Measurements from ENCODE around the gene MAG. TPM values are rescaled to one million over a fixed set of nuclear protein-coding genes. Genes with fewer than 3 reads are reported as not detected.

The MAG gene
- total and polyA plus RNA-seq, 2 donors: 0.09 to 0.41 TPM

DNA sequence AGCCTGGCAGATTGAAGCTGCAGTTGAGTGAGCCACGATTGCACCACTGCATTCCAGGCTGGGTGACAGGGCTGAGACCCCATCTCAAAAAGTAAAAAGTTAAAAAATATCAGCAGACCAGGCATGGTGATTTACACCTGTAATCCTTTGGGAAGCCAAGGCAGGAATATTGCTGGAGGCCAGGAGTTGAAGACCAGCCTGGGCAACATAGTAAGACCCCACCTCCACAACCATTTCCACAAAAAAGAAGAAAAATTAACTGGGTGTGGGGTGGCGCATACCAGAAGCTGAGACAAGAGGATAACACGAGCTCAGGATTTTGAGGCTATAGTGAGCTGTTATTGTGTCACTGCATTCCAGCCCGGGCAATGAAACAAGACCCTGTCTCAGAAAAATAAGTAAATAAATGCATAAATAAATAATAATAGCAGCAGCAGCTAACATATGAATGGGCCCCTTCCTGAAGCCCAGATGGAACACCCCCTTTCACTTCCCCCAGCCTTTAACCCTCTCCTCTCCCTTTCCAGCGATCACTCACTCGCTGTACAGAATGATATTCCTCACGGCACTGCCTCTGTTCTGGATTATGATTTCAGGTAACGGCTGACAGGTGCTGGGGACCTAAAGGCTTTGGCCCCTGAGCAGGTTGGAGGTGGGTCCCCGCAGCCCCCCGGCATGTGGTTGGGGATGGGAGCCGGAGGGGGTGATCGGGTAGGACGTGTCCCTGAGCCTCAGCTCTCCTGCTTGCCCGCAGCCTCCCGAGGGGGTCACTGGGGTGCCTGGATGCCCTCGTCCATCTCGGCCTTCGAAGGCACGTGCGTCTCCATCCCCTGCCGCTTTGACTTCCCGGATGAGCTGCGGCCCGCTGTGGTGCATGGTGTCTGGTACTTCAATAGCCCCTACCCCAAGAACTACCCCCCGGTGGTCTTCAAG, 3.2 kb downstream of the MAG start:
- WGBS: 44% methylated on average over 25 of the region's 25 CpGs
- Histone ChIP-seq H3K9me3 (ENCODE audit: control insufficient read depth in 2 of 2, insufficient read depth in 1 of 2, low read length in 1 of 2) (no peaks in the 10 kb centered on the region), H3K27me3 (ENCODE audit: control insufficient read depth in 2 of 2, insufficient read depth in 1 of 2, low read length in 1 of 2) (peaks cover 0 to 19% of the 10 kb centered on the region in 2 donors), H3K27ac (ENCODE audit: low read depth in 1 of 2, low read length in 1 of 2) (no peak overlapping the region), H3K36me3 (ENCODE audit: control insufficient read depth in 2 of 2, insufficient read depth in 2 of 2, low read length in 1 of 2) (no peaks in the 10 kb centered on the region), H3K4me1 (ENCODE audit: control insufficient read depth in 2 of 2, insufficient read depth in 2 of 2, low read length in 2 of 2) (peaks cover 0 to 10% of the 10 kb centered on the region in 2 donors), H3K4me3 (ENCODE audit: low read length in 2 of 2) (no peak overlapping the region)
- no peak for DNase-seq (ENCODE audit: low read depth in 6 of 9, low spot score in 9 of 9)

- WGBS: 6% methylated on average over 24 of the region's 24 CpGs
- Histone ChIP-seq H3K9me3 (ENCODE audit: control insufficient read depth in 2 of 2, insufficient read depth in 1 of 2, low read length in 1 of 2) (no peaks in the 10 kb centered on the region), H3K4me3 (ENCODE audit: low read length in 2 of 2) (no peak overlapping the region), H3K27me3 (ENCODE audit: control insufficient read depth in 2 of 2, insufficient read depth in 1 of 2, low read length in 1 of 2) (peaks cover 0 to 17% of the 10 kb centered on the region in 2 donors), H3K36me3 (ENCODE audit: control insufficient read depth in 2 of 2, insufficient read depth in 2 of 2, low read length in 1 of 2) (no peaks in the 10 kb centered on the region), H3K4me1 (ENCODE audit: control insufficient read depth in 2 of 2, insufficient read depth in 2 of 2, low read length in 2 of 2) (peaks cover 0 to 10% of the 10 kb centered on the region in 2 donors), H3K27ac (ENCODE audit: low read depth in 1 of 2, low read length in 1 of 2) (no peak overlapping the region)
- DNase-seq (ENCODE audit: low read depth in 6 of 9, low spot score in 9 of 9): peak in 4 of 9 donors; percentile 10 to 46 (median 28)
Measured at GRCh38 chr19:35295792-35296462, 4.0 kb downstream of the MAG start.

DNA sequence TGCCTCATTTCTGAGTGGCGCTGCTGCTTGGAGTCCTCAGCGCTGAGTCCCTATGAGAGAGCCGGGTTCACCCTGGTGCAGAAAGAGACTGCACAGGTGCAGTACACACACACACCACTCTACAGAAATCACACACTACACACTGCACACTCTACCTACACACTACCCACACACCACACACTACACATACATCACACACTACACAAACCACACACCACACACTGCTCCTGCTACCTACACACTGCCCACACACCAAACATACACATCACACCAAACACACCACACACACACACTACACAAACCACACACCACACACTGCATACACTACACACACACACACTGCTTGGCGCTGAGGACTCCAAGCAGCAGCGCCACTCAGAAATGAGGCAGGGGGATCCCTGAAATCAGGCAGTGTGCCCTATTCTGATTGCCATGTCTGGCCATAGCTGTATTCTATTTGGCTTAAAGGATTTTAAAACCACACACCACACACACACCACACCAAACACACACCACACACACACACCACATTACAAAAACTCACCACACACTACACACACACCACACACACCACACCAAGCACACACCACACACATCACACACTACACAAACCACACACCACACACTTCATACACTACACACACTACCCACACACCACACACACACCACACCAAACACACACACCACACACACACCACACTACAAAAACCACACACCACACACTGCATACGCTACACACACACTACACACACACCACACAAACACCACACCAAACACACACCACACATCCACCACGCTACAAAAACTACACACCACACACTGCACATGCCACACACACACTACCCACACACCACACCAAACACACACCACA, 4.9 kb downstream of the MAG start:
- H3K27ac ChIP-seq (ENCODE audit: low read depth in 1 of 2, low read length in 1 of 2): no peak overlapping the region
- DNase-seq (ENCODE audit: low read depth in 6 of 9, low spot score in 9 of 9): no peak
- H3K4me3 ChIP-seq (ENCODE audit: low read length in 2 of 2): no peak overlapping the region
- H3K36me3 ChIP-seq (ENCODE audit: control insufficient read depth in 2 of 2, insufficient read depth in 2 of 2, low read length in 1 of 2): no peaks in the 10 kb centered on the region
- peaks cover 0 to 17% of the 10 kb centered on the region in 2 donors for H3K27me3 ChIP-seq (ENCODE audit: control insufficient read depth in 2 of 2, insufficient read depth in 1 of 2, low read length in 1 of 2)
- peaks cover 0 to 10% of the 10 kb centered on the region in 2 donors for H3K4me1 ChIP-seq (ENCODE audit: control insufficient read depth in 2 of 2, insufficient read depth in 2 of 2, low read length in 2 of 2)
- 83% methylated on average over 7 of the region's 7 CpGs for WGBS
- no peaks in the 10 kb centered on the region for H3K9me3 ChIP-seq (ENCODE audit: control insufficient read depth in 2 of 2, insufficient read depth in 1 of 2, low read length in 1 of 2)

DNA sequence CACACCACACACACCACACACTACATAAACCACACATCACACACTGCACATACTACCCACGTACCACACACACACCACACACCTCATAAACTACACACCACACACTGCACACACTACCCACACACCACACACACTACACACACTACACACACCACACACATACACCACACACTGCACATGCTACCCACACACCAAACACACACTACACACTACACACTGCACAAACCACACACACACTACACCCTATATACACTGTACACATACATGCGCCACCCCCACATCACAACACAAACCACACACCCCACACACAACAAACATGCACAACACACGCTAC, 5.5 kb downstream of the MAG start:
- whole genome bisulfite sequencing: 96% methylated on average over 3 of the region's 3 CpGs
- Histone ChIP-seq H3K27ac (ENCODE audit: low read depth in 1 of 2, low read length in 1 of 2) (no peak overlapping the region), H3K4me1 (ENCODE audit: control insufficient read depth in 2 of 2, insufficient read depth in 2 of 2, low read length in 2 of 2) (peaks cover 0 to 10% of the 10 kb centered on the region in 2 donors), H3K27me3 (ENCODE audit: control insufficient read depth in 2 of 2, insufficient read depth in 1 of 2, low read length in 1 of 2) (peaks cover 0 to 17% of the 10 kb centered on the region in 2 donors), H3K36me3 (ENCODE audit: control insufficient read depth in 2 of 2, insufficient read depth in 2 of 2, low read length in 1 of 2) (no peaks in the 10 kb centered on the region), H3K9me3 (ENCODE audit: control insufficient read depth in 2 of 2, insufficient read depth in 1 of 2, low read length in 1 of 2) (no peaks in the 10 kb centered on the region), H3K4me3 (ENCODE audit: low read length in 2 of 2) (no peak overlapping the region)
- no peak for DNase-seq (ENCODE audit: low read depth in 6 of 9, low spot score in 9 of 9)

- peaks cover 0 to 17% of the 10 kb centered on the region in 2 donors for H3K27me3 ChIP-seq (ENCODE audit: control insufficient read depth in 2 of 2, insufficient read depth in 1 of 2, low read length in 1 of 2)
- no peak overlapping the region for H3K4me3 ChIP-seq (ENCODE audit: low read length in 2 of 2)
- H3K9me3 ChIP-seq (ENCODE audit: control insufficient read depth in 2 of 2, insufficient read depth in 1 of 2, low read length in 1 of 2): no peaks in the 10 kb centered on the region
- H3K27ac ChIP-seq (ENCODE audit: low read depth in 1 of 2, low read length in 1 of 2): no peak overlapping the region
- no peaks in the 10 kb centered on the region for H3K36me3 ChIP-seq (ENCODE audit: control insufficient read depth in 2 of 2, insufficient read depth in 2 of 2, low read length in 1 of 2)
- no peak for DNase-seq (ENCODE audit: low read depth in 6 of 9, low spot score in 9 of 9)
- peaks cover 0 to 10% of the 10 kb centered on the region in 2 donors for H3K4me1 ChIP-seq (ENCODE audit: control insufficient read depth in 2 of 2, insufficient read depth in 2 of 2, low read length in 2 of 2)
- WGBS: over 99% methylated on average over 2 of the region's 2 CpGs
Measured at GRCh38 chr19:35297922-35298321, 6.0 kb downstream of the MAG start.

DNA sequence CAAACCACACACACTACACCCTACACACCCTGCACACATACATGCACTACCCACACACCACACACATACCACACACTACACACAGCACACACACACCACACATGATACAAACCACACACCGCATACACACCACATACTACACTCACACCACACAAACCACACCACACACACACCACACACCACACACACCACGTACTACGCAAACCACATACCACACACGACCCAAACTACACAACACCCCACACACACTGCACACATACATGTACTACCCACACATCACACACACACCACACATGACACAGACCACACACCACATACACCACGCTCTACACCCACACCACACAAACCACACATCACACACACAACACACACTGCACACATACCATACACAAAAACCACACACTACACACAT, 6.6 kb downstream of the MAG start:
- no peak overlapping the region for H3K27ac ChIP-seq (ENCODE audit: low read depth in 1 of 2, low read length in 1 of 2)
- WGBS: 93% methylated on average over 5 of the region's 5 CpGs
- no peaks in the 10 kb centered on the region for H3K9me3 ChIP-seq (ENCODE audit: control insufficient read depth in 2 of 2, insufficient read depth in 1 of 2, low read length in 1 of 2)
- H3K4me3 ChIP-seq (ENCODE audit: low read length in 2 of 2): no peak overlapping the region
- H3K27me3 ChIP-seq (ENCODE audit: control insufficient read depth in 2 of 2, insufficient read depth in 1 of 2, low read length in 1 of 2): peaks cover 0 to 17% of the 10 kb centered on the region in 2 donors
- H3K36me3 ChIP-seq (ENCODE audit: control insufficient read depth in 2 of 2, insufficient read depth in 2 of 2, low read length in 1 of 2): no peaks in the 10 kb centered on the region
- DNase-seq (ENCODE audit: low read depth in 6 of 9, low spot score in 9 of 9): no peak
- peaks cover 0 to 10% of the 10 kb centered on the region in 2 donors for H3K4me1 ChIP-seq (ENCODE audit: control insufficient read depth in 2 of 2, insufficient read depth in 2 of 2, low read length in 2 of 2)

DNA sequence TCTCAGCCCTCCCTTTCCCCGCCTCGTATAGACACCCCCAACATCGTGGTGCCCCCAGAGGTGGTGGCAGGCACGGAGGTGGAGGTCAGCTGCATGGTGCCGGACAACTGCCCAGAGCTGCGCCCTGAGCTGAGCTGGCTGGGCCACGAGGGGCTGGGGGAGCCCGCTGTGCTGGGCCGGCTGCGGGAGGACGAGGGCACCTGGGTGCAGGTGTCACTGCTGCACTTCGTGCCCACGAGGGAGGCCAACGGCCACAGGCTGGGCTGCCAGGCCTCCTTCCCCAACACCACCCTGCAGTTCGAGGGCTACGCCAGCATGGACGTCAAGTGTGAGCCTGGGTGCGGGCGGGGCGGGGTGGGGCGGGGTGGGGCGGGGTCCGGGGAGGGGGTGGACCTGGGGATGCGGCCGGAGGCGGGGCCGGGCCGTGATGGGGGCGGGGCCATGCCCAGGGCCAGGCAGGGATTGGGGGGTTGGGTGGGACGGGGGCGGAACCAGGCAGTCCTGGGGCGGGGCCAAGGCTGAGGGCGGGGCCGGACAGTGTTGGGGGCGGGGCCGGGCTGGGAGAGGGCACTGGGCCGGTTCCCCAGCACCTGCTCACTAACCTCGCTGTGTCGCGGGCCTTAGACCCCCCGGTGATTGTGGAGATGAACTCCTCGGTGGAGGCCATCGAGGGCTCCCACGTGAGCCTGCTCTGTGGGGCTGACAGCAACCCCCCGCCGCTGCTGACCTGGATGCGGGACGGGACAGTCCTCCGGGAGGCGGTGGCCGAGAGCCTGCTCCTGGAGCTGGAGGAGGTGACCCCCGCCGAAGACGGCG, 7.8 kb downstream of the MAG start:
- peaks cover 0 to 10% of the 10 kb centered on the region in 2 donors for H3K4me1 ChIP-seq (ENCODE audit: control insufficient read depth in 2 of 2, insufficient read depth in 2 of 2, low read length in 2 of 2)
- H3K36me3 ChIP-seq (ENCODE audit: control insufficient read depth in 2 of 2, insufficient read depth in 2 of 2, low read length in 1 of 2): no peaks in the 10 kb centered on the region
- WGBS: 86% methylated on average over 55 of the region's 55 CpGs
- peaks cover 0 to 16% of the 10 kb centered on the region in 2 donors for H3K27me3 ChIP-seq (ENCODE audit: control insufficient read depth in 2 of 2, insufficient read depth in 1 of 2, low read length in 1 of 2)
- no peaks in the 10 kb centered on the region for H3K9me3 ChIP-seq (ENCODE audit: control insufficient read depth in 2 of 2, insufficient read depth in 1 of 2, low read length in 1 of 2)
- H3K27ac ChIP-seq (ENCODE audit: low read depth in 1 of 2, low read length in 1 of 2): no peak overlapping the region
- DNase-seq (ENCODE audit: low read depth in 6 of 9, low spot score in 9 of 9): no peak
- H3K4me3 ChIP-seq (ENCODE audit: low read length in 2 of 2): no peak overlapping the region

- peaks cover 0 to 11% of the 10 kb centered on the region in 2 donors for H3K27me3 ChIP-seq (ENCODE audit: control insufficient read depth in 2 of 2, insufficient read depth in 1 of 2, low read length in 1 of 2)
- peaks cover 0 to 9% of the 10 kb centered on the region in 2 donors for H3K4me1 ChIP-seq (ENCODE audit: control insufficient read depth in 2 of 2, insufficient read depth in 2 of 2, low read length in 2 of 2)
- H3K27ac ChIP-seq (ENCODE audit: low read depth in 1 of 2, low read length in 1 of 2): no peak overlapping the region
- no peaks in the 10 kb centered on the region for H3K36me3 ChIP-seq (ENCODE audit: control insufficient read depth in 2 of 2, insufficient read depth in 2 of 2, low read length in 1 of 2)
- no peak overlapping the region for H3K4me3 ChIP-seq (ENCODE audit: low read length in 2 of 2)
- no peak for DNase-seq (ENCODE audit: low read depth in 6 of 9, low spot score in 9 of 9)
- WGBS: 97% methylated on average over 10 of the region's 10 CpGs
- no peaks in the 10 kb centered on the region for H3K9me3 ChIP-seq (ENCODE audit: control insufficient read depth in 2 of 2, insufficient read depth in 1 of 2, low read length in 1 of 2)
Measured at GRCh38 chr19:35300339-35300649, 8.3 kb downstream of the MAG start.

Measured in thymus (tissue), 11 donors.